ENCODE data around the gene CDK2AP2.

Gene CDK2AP2

DNA sequence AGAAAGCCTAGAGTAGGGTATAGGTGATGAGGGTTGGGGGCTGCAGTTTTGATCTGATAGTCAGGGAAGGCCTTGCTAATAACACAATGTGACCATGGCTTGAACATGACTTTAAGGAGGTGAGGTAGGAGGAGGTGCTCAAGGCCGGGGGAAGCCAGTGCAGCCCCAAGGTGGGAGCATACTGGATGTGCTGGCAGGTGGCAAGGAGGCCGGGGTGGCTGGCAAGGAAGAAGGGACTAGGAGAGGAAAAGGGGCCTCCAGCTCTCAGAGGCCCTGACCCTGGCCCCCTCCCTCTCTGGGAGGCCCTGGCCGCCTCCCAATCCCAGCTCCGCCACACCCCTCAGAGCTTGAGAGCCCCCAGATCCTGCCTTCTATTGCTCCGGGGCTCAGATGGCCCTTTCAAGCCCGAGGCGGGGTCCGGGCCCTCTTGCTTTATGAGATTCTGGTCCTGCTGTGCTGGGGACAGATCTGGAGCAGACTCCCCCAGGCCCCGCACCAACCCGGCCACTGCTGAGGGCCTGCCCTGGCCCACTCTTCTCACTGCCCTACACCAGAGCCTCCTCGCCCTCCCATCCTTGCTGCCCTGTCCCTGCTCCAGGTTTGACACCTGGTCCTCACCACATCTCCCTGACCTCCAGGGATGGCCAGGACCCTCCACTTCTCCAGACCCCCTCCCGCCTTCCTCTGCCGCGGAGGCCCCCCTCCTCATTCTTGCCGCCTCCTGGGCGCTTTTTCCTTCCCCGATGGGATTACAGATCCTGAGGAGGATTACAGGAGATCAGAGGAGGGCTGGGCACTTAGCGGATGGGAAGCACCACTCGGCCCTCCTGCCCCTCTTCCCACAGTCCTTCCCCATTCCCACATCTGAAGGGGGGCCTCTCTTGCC is 4.6 kb downstream of the CDK2AP2 start:
- Histone ChIP-seq H3K9me3 (ENCODE audit: control insufficient read depth, insufficient read depth, low read length) (no peaks in the 10 kb centered on the region), H3K36me3 (ENCODE audit: control insufficient read depth, insufficient read depth, low read length) (no peaks in the 10 kb centered on the region; the same call in 1 of the 2 replicates), H3K4me3 (ENCODE audit: low read length) (peak overlapping the region; percentile 81; the same call in 1 of the 2 replicates), H3K27me3 (ENCODE audit: control insufficient read depth, insufficient read depth, low read length) (no peaks in the 10 kb centered on the region), H3K27ac (ENCODE audit: low read length) (no peak overlapping the region), H3K4me1 (ENCODE audit: control insufficient read depth, insufficient read depth, low read length) (0 out of 2 replicates have a peak, but pooled peaks cover 2% of the 10 kb centered on the region)
- DNase-seq (ENCODE audit: low read depth, low spot score) = no peak
- WGBS (ENCODE audit: insufficient coverage, insufficient read length) = no CpG with 5 or more reads among the region's 19 CpGs

DNA sequence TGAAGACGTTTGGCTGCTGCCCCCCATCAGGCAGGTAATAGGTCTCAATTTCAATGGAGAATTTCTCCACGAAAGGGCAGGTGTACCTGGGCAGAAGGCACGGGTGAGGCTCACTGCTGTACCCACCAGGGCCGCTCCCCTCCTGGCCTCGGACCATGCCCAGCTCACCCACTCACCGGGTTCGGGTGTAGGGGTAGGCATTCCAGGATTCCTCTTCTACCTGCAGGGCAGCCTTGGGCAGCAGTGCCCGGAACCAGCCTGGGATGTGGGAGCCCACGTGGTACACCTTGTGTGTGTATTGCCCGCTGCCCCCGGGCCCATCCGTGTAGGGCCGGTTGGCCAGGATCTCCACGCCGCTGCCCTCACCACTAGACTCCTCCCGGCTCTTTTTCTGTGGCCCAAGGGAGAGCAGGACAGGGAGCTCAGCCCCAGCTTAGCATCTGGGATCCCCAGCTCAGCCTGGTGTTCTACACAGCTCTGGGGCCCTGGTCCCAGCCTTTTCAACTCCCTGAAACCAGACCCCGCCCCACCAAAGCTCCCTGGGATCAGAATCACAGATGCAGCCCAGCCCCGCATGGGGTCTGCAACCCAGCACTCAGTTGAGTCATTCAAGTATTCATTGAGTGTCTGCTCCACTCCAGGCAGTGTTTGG is 5.5 kb downstream of the CDK2AP2 start:
- no peak for DNase-seq (ENCODE audit: low read depth, low spot score)
- 0 out of 2 replicates have a peak, but pooled peaks cover 2% of the 10 kb centered on the region for H3K4me1 ChIP-seq (ENCODE audit: control insufficient read depth, insufficient read depth, low read length)
- H3K4me3 ChIP-seq (ENCODE audit: low read length) = no peak overlapping the region
- no CpG with 5 or more reads among the region's 18 CpGs for WGBS (ENCODE audit: insufficient coverage, insufficient read length)
- no peak overlapping the region for H3K27ac ChIP-seq (ENCODE audit: low read length)
- H3K36me3 ChIP-seq (ENCODE audit: control insufficient read depth, insufficient read depth, low read length) = no peaks in the 10 kb centered on the region; the same call in 1 of the 2 replicates
- no peaks in the 10 kb centered on the region for H3K27me3 ChIP-seq (ENCODE audit: control insufficient read depth, insufficient read depth, low read length)
- H3K9me3 ChIP-seq (ENCODE audit: control insufficient read depth, insufficient read depth, low read length) = no peaks in the 10 kb centered on the region

DNA sequence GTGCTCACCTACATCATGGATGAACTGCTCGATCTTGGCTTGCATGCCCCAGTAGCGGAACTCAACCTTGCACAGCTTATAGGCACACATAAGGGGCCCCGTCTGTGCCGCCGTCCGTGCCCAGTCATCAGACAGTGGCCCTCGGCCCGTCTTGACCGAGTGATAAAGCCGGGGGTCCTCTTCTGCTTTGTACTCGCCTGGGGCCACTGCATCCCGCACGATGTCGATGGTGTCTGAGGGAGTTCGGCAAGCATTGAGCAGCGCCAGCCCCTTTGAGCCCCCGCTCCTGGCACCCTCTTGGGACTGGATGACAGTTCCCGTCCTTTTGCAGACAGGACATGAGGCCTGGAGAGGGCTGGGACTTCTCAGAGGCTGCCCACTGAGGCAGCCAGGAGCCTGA is 6.1 kb downstream of the CDK2AP2 start:
- WGBS (ENCODE audit: insufficient coverage, insufficient read length) = no CpG with 5 or more reads among the region's 18 CpGs
- H3K36me3 ChIP-seq (ENCODE audit: control insufficient read depth, insufficient read depth, low read length) = peaks cover 4% of the 10 kb centered on the region; the same call in 1 of the 2 replicates
- H3K4me3 ChIP-seq (ENCODE audit: low read length) = no peak overlapping the region
- no peak overlapping the region for H3K27ac ChIP-seq (ENCODE audit: low read length)
- DNase-seq (ENCODE audit: low read depth, low spot score) = no peak
- H3K9me3 ChIP-seq (ENCODE audit: control insufficient read depth, insufficient read depth, low read length) = no peaks in the 10 kb centered on the region
- H3K27me3 ChIP-seq (ENCODE audit: control insufficient read depth, insufficient read depth, low read length) = no peaks in the 10 kb centered on the region
- 0 out of 2 replicates have a peak, but pooled peaks cover 2% of the 10 kb centered on the region for H3K4me1 ChIP-seq (ENCODE audit: control insufficient read depth, insufficient read depth, low read length)

DNA sequence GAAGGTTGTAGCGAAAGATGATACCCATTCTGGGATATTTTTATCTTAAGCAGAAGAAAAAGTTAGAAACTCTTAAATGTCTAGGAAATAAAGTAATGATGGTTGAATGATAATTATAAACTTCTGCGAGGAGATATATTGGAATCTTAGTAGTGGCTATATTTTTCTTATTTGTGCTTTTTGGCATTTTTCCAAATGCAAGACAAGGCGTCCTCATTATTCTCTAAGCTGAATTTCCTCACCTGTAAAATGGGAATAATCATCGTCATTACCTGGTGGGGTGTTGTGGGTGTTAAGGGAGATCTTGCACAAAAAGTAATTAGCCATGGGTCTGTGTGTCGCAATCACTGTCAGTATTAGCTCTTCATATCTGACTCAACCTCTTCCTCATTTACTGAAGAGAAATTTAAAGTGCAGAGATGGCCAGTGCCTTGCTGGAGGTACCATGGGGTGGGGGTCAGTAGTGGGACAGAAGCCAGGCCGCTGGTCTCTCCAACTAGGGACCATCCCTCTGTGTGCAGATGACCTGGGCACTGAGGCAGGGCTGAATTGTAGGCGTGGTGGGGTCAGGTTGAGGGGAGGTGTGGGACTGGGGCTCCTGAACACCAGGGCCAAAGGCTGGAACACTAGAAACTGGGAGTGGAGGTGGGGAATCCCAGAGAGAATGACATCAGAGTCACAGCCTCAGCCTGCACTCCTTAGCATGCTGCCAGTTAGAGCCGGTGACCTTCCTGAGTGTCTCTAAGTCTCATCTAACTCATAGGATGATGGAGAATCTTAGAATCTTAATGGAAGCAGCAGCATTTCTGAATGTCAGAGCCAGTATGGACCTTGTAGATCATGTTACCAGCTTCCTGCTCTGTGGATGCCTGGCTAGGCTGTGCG is 6.9 kb downstream of the CDK2AP2 start:
- peaks cover 4% of the 10 kb centered on the region; the same call in 1 of the 2 replicates for H3K36me3 ChIP-seq (ENCODE audit: control insufficient read depth, insufficient read depth, low read length)
- no peak for DNase-seq (ENCODE audit: low read depth, low spot score)
- no peak overlapping the region for H3K4me3 ChIP-seq (ENCODE audit: low read length)
- WGBS (ENCODE audit: insufficient coverage, insufficient read length) = 100% methylated on average over 2 of the region's 9 CpGs
- no peaks in the 10 kb centered on the region for H3K27me3 ChIP-seq (ENCODE audit: control insufficient read depth, insufficient read depth, low read length)
- 0 out of 2 replicates have a peak, but pooled peaks cover 2% of the 10 kb centered on the region for H3K4me1 ChIP-seq (ENCODE audit: control insufficient read depth, insufficient read depth, low read length)
- no peaks in the 10 kb centered on the region for H3K9me3 ChIP-seq (ENCODE audit: control insufficient read depth, insufficient read depth, low read length)
- H3K27ac ChIP-seq (ENCODE audit: low read length) = no peak overlapping the region

DNA sequence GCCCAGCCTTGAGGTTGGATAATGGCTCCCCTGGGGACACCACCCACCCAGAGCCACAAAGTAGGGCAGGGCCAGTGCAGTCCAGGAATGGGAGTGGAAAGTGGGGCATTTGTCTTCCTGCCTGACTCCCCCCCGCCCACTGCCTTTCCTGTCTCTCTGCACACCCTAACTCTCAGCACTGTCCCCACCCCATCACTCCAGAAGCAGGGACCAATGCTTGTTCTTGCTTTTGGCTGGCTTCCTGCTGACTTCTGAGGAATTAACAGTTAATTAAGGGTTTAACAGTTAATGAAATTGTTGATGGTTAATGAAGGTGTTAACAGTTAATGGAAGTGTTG is 7.5 kb downstream of the CDK2AP2 start:
- no peak for DNase-seq (ENCODE audit: low read depth, low spot score)
- Histone ChIP-seq H3K27ac (ENCODE audit: low read length) (no peak overlapping the region), H3K27me3 (ENCODE audit: control insufficient read depth, insufficient read depth, low read length) (no peaks in the 10 kb centered on the region), H3K9me3 (ENCODE audit: control insufficient read depth, insufficient read depth, low read length) (no peaks in the 10 kb centered on the region), H3K36me3 (ENCODE audit: control insufficient read depth, insufficient read depth, low read length) (peaks cover 7% of the 10 kb centered on the region; the same call in 1 of the 2 replicates), H3K4me1 (ENCODE audit: control insufficient read depth, insufficient read depth, low read length) (no peaks in the 10 kb centered on the region), H3K4me3 (ENCODE audit: low read length) (no peak overlapping the region)
- no CpG with 5 or more reads among the region's 1 CpG for WGBS (ENCODE audit: insufficient coverage, insufficient read length)

DNA sequence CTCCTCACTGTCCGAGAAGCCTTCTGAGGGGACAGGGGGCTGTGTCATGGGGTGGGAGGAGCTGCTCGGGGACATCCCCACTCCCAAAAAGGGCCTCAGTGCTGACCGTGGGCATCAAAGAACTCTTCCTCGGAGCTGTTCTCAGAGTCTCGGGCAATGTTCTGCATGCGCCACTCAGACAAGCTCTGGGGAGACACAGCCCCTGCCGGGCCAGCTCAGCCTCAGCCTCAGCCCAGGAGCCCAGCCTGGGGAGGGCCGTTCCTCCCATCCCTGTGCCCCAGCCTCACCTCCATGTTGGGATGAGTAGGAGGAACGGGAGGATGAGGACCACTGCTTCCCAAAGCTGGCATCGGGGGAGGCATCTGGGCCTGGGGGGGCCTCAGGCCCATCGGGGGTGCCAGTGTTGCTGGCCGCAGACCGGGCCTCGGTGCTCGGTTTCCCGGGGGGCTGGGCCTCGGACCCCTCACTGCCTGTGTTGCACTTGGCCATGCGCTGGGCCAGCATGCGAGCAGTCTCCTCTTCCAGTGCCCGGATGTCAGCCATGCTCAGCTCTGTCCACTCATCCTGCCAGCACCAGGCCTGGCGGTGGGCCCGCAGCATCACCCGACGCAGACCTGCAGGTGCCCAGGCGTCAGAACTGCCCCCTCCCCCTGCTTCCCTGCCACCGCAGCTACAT is 8.0 kb downstream of the CDK2AP2 start:
- peaks cover 11% of the 10 kb centered on the region; the same call in 1 of the 2 replicates for H3K36me3 ChIP-seq (ENCODE audit: control insufficient read depth, insufficient read depth, low read length)
- no peaks in the 10 kb centered on the region for H3K27me3 ChIP-seq (ENCODE audit: control insufficient read depth, insufficient read depth, low read length)
- no peak overlapping the region for H3K27ac ChIP-seq (ENCODE audit: low read length)
- no peaks in the 10 kb centered on the region for H3K4me1 ChIP-seq (ENCODE audit: control insufficient read depth, insufficient read depth, low read length)
- WGBS (ENCODE audit: insufficient coverage, insufficient read length) = no CpG with 5 or more reads among the region's 26 CpGs
- H3K9me3 ChIP-seq (ENCODE audit: control insufficient read depth, insufficient read depth, low read length) = no peaks in the 10 kb centered on the region
- no peak overlapping the region for H3K4me3 ChIP-seq (ENCODE audit: low read length)
- DNase-seq (ENCODE audit: low read depth, low spot score) = no peak

DNA sequence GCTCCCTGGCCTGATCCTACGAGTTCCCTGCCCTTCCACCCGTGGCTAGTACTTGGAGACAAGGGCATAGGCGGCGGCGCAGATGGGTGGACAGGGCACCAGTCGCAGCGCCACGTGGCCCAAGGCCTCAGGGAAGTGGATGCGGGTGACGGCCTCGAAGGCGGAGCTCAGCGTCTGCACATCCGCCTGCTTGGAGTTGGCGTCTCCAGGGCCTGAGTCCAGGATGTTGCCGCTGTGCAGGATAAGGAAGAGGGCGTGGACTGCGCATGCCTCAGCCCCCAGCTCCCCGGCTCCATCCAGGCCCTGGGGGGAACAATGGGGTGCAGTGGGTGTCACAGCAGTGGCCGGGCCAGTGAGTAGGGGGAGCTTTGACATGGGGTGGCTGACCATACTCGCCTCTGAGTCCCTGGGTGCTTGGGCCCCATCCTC is 9.4 kb downstream of the CDK2AP2 start:
- H3K4me1 ChIP-seq (ENCODE audit: control insufficient read depth, insufficient read depth, low read length) = no peaks in the 10 kb centered on the region
- H3K27ac ChIP-seq (ENCODE audit: low read length) = no peak overlapping the region
- no peaks in the 10 kb centered on the region for H3K27me3 ChIP-seq (ENCODE audit: control insufficient read depth, insufficient read depth, low read length)
- DNase-seq (ENCODE audit: low read depth, low spot score) = no peak
- H3K4me3 ChIP-seq (ENCODE audit: low read length) = no peak overlapping the region
- peaks cover 16% of the 10 kb centered on the region for H3K36me3 ChIP-seq (ENCODE audit: control insufficient read depth, insufficient read depth, low read length)
- no peaks in the 10 kb centered on the region for H3K9me3 ChIP-seq (ENCODE audit: control insufficient read depth, insufficient read depth, low read length)
- WGBS (ENCODE audit: insufficient coverage, insufficient read length) = no CpG with 5 or more reads among the region's 21 CpGs

DNA sequence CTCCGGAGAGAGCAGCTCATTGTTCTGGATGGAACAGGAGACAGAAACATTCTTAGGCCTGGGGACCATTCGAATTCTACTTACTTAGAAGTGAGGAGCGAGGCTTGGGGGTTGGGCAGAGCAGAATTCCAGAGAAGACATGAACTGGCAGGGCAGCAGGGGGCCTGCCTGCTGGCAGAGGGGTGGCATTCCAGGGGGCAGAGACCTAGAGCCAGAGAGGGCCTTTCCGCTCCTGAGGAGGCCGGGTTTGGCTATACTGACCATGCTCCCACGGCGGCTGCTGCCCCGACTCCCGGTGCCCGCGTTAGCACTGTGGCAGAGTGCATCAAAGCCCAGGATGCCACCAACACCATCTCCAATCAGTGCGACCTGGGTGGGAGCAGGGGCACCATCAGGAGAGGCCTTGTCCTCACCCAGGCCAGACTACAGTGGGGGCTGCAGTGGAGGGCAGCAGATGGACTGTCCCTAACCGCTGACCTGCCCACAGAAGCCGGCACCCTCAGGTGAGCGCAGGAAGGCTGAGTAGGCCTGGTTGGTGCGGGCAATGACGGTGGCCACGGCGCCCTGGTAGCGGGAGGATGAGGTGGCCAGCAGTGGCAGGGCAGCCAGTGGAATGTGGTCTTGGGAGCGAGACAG is 10.2 kb downstream of the CDK2AP2 start:
- no peak for DNase-seq (ENCODE audit: low read depth, low spot score)
- Histone ChIP-seq H3K27ac (ENCODE audit: low read length) (no peak overlapping the region), H3K27me3 (ENCODE audit: control insufficient read depth, insufficient read depth, low read length) (no peaks in the 10 kb centered on the region), H3K4me1 (ENCODE audit: control insufficient read depth, insufficient read depth, low read length) (no peaks in the 10 kb centered on the region), H3K9me3 (ENCODE audit: control insufficient read depth, insufficient read depth, low read length) (no peaks in the 10 kb centered on the region), H3K36me3 (ENCODE audit: control insufficient read depth, insufficient read depth, low read length) (peaks cover 19% of the 10 kb centered on the region), H3K4me3 (ENCODE audit: low read length) (no peak overlapping the region)
- no CpG with 5 or more reads among the region's 21 CpGs for WGBS (ENCODE audit: insufficient coverage, insufficient read length)

DNA sequence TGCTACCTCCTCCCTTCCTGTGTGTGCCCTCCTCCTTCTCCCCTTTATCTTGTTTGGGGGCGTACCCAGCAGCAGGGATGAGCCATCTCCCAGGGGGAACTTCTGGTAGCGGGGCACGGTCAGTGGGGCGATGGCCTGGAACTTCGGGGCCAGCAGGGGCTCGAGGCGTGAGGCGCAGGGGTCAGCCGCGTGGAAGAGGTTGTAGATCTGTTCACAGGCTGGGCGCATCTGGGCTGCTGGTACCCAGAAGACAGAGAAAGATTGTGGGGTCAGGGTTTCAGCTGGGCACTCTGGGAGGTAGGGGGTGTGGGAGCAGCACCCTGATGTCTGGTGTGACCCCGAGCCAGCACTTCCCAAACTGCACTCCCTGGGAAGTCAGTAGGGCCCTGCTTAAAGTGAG is 11.8 kb downstream of the CDK2AP2 start:
- DNase-seq (ENCODE audit: low read depth, low spot score) = no peak
- Histone ChIP-seq H3K4me1 (ENCODE audit: control insufficient read depth, insufficient read depth, low read length) (no peaks in the 10 kb centered on the region), H3K4me3 (ENCODE audit: low read length) (no peak overlapping the region), H3K27ac (ENCODE audit: low read length) (no peak overlapping the region), H3K9me3 (ENCODE audit: control insufficient read depth, insufficient read depth, low read length) (no peaks in the 10 kb centered on the region), H3K36me3 (ENCODE audit: control insufficient read depth, insufficient read depth, low read length) (peaks cover 27% of the 10 kb centered on the region), H3K27me3 (ENCODE audit: control insufficient read depth, insufficient read depth, low read length) (no peaks in the 10 kb centered on the region)
- WGBS (ENCODE audit: insufficient coverage, insufficient read length) = no CpG with 5 or more reads among the region's 12 CpGs

Measured in iPS DF 6.9 (cell line).